Progenitor cell of endocrine pancreas (in vitro differentiated cells): ENCODE measurements around the gene REXO1. TPM values are rescaled to one million over a fixed set of nuclear protein-coding genes. Genes with fewer than 3 reads are reported as not detected.

Source experiments
- DNase-seq: peaks from one replicate; pipeline ENCODE4 v3.0.0; 2021; ENCODE audit warnings: low spot score; ENCODE audit not compliant: unreplicated experiment
- H3K27ac Mint-ChIP-seq: 2 replicates; pipeline ENCODE4 v1.8.0; 2021; ENCODE audit warnings: mild to moderate bottlenecking, moderate library complexity, mixed read lengths
- H3K27me3 Mint-ChIP-seq: 2 replicates; pipeline ENCODE4 v1.8.0; 2021; ENCODE audit warnings: mixed read lengths
- H3K36me3 Mint-ChIP-seq: 2 replicates; pipeline ENCODE4 v1.8.0; 2022; ENCODE audit warnings: mixed read lengths; ENCODE audit not compliant: insufficient read depth
- H3K4me1 Mint-ChIP-seq: 2 replicates; pipeline ENCODE4 v1.8.0; 2021; ENCODE audit warnings: low read depth, mixed read lengths
- H3K4me3 Mint-ChIP-seq: 2 replicates; pipeline ENCODE4 v1.8.0; 2021; ENCODE audit warnings: low read depth, mild to moderate bottlenecking, moderate library complexity, mixed read lengths
- H3K9me3 Mint-ChIP-seq: 2 replicates; pipeline ENCODE4 v1.8.0; 2021; ENCODE audit warnings: low read depth, mixed read lengths
- CTCF ChIP-seq: fragments of 200-600 bp; sonication (generic); IDR thresholded peaks from one replicate; pipeline ENCODE4 v1.5.0; 2021; ENCODE audit warnings: antibody characterized with exemption, mild to moderate bottlenecking; ENCODE audit not compliant: unreplicated experiment
- total RNA-seq: library from RNA; stranded (reverse); gene quantifications from 2 replicates; pipeline ENCODE4 v1.2.1, GENCODE V29; 2021

Gene REXO1
- total RNA-seq, 1 donor from 2014 or later, result 42.8 TPM

- no peak for TF ChIP-seq CTCF
- H3K36me3 Mint-ChIP-seq, result no peaks in the 10 kb centered on the region
- peaks cover 8% of the 10 kb centered on the region for H3K4me1 Mint-ChIP-seq
- H3K4me3 Mint-ChIP-seq, result no peak overlapping the region
- H3K27me3 Mint-ChIP-seq, result peaks cover 11% of the 10 kb centered on the region
- no peaks in the 10 kb centered on the region for H3K9me3 Mint-ChIP-seq
- no peak overlapping the region for H3K27ac Mint-ChIP-seq
- DNase-seq, result no peak
These were observed 39.9 kb downstream of the REXO1 start for GRCh38 chr19:1808395-1808731.

- TF ChIP-seq CTCF, result no peak
- no peaks in the 10 kb centered on the region for H3K9me3 Mint-ChIP-seq
- DNase-seq, result no peak
- peaks cover 5% of the 10 kb centered on the region for H3K4me1 Mint-ChIP-seq
- H3K27me3 Mint-ChIP-seq, result peaks cover 12% of the 10 kb centered on the region
- no peaks in the 10 kb centered on the region for H3K36me3 Mint-ChIP-seq
- H3K27ac Mint-ChIP-seq, result no peak overlapping the region
- H3K4me3 Mint-ChIP-seq, result no peak overlapping the region
These were observed 40.4 kb downstream of the REXO1 start for GRCh38 chr19:1807695-1808394.

GRCh38 chr19:1807030-1807694 is 41.1 kb downstream of the REXO1 start:
- DNase-seq, result no peak
- Mint-ChIP-seq H3K36me3 (no peaks in the 10 kb centered on the region), H3K27me3 (peaks cover 15% of the 10 kb centered on the region), H3K4me1 (no peaks in the 10 kb centered on the region), H3K27ac (no peak overlapping the region), H3K4me3 (no peak overlapping the region), H3K9me3 (no peaks in the 10 kb centered on the region)
- no peak for TF ChIP-seq CTCF

- H3K27me3 Mint-ChIP-seq, result peaks cover 14% of the 10 kb centered on the region
- H3K9me3 Mint-ChIP-seq, result no peaks in the 10 kb centered on the region
- DNase-seq, result no peak
- no peak overlapping the region for H3K27ac Mint-ChIP-seq
- no peaks in the 10 kb centered on the region for H3K4me1 Mint-ChIP-seq
- no peak overlapping the region for H3K4me3 Mint-ChIP-seq
- H3K36me3 Mint-ChIP-seq, result no peaks in the 10 kb centered on the region
- TF ChIP-seq CTCF, result no peak
These were observed 41.9 kb downstream of the REXO1 start for GRCh38 chr19:1806184-1807029.

DNA sequence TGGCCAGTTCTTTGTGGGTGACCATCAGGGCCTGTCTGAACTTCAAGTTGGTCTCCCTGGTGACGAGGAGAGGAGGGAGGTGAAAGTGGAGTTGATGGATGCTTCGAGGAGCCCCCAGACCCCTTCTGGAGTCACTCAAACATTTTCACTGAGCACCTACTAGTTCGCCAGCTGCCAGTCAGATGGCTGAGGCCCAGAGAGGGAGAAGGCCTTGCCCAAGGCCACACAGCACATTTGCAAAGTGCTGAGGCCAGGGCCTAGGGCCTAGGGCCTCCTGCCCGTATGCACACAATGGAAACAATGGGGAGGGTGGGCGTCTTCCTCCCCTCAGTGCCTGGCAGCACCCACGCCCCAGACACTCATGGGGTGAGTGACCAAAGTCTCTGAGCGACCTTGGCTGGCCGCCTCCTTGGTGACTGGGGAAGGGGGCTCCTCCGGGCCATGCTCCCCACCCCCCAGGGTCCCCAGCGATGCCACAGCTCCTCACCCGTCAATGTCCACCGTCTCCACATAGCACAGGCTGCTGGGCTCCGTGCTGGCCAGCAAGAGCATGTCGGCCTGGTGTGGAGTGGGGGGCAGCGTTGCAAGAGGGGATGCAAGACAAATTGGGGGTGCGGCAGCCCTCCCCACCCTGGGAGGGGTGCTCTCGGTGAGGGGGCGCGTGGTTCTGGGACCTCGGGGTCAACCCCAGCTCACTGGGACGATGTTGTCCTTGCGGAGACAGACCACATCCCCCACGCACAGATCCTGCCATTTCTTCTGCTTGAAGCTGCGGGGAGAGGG is 42.7 kb downstream of the REXO1 start:
- H3K4me1 Mint-ChIP-seq, result no peaks in the 10 kb centered on the region

More for the DNA sequence above, 42.7 kb downstream of the REXO1 start:
- Mint-ChIP-seq H3K27me3 (peaks cover 8% of the 10 kb centered on the region), H3K9me3 (no peaks in the 10 kb centered on the region), H3K27ac (no peak overlapping the region), H3K4me3 (no peak overlapping the region), H3K36me3 (no peaks in the 10 kb centered on the region)
- no peak for TF ChIP-seq CTCF
- DNase-seq, result no peak
